HG03097 (cell line): ENCODE data around the gene YDJC.
"Not testable (repeated sequence)": the region's sequence is repeated elsewhere in the genome, so short reads cannot be mapped to it uniquely, and the experiment has no call there.

ENCODE experiments used
- ATAC-seq: cut with Tn5 transposase; IDR thresholded peaks from one replicate; pipeline ENCODE4 v1.9.1; 2021; ENCODE audit not compliant: unreplicated experiment, low FRiP score

Gene YDJC

GRCh38 chr22:21611210-21611977, 18.4 kb downstream of the YDJC start:
- ATAC-seq, result no peak

- ATAC-seq, result not testable (repeated sequence)
Measured at GRCh38 chr22:21609556-21610157, 20.2 kb downstream of the YDJC start.

DNA sequence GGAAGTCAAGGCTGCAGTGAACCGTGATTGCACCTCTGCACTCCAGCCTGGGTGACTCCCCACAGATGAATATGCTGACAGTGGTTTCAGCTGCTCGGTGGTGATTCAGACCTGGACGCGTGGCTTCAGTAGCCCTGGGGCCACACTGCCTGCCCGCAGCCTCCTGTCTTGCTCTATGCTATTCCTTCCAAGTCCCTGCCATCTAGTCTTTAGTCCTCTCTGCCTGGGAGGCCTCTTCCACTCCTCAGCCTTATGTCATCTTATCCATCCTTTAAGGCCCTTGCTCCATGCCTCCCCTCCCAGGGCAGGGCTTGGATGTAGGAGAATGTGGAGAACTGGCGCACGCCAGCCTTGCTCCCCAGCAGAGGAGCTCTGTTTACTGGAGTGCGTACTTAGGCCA, 23.0 kb downstream of the YDJC start:
- no peak for ATAC-seq

DNA sequence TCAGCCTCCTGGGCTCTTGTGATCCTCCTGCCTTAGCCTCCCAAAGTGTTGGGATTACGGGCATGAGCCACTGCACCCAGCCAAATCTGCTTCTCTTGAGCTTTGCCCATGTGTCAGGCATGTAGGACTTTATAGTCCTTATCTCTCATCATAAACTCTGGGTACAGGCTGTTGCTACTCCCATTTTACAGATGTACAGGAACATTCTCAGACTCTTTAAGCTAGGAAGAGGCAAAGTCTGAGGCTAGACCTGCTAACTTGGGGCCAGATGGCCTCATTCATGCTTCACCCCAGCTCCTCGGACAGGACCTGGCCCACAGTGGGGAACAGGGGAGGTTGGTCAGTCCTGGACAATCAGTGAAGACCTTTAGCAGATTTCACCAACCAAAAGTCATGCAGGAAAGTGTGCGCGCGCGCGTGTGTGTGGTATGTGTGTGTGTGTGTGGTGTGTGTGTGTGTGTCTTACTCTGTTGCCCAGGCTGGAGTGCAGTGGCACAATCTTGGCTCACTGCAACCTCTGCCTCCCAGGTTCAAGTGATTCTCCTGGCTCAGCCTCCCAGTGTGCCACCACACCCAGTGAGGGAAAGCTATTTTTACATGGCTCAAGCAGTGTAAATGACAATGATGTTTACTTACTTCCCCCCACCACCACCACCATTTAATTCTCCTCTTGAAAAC, 23.8 kb downstream of the YDJC start:
- ATAC-seq, result no peak

GRCh38 chr22:21603973-21604372, 25.8 kb downstream of the YDJC start:
- no peak for ATAC-seq

- ATAC-seq, result no peak
Measured at GRCh38 chr22:21602579-21602978, 27.2 kb downstream of the YDJC start.

- no peak for ATAC-seq
Measured at GRCh38 chr22:21599053-21599893, 30.5 kb downstream of the YDJC start.

- no peak for ATAC-seq
Measured at GRCh38 chr22:21598302-21598701, 31.5 kb downstream of the YDJC start.

GRCh38 chr22:21596356-21597135, 33.3 kb downstream of the YDJC start:
- ATAC-seq, result not testable (repeated sequence)

DNA sequence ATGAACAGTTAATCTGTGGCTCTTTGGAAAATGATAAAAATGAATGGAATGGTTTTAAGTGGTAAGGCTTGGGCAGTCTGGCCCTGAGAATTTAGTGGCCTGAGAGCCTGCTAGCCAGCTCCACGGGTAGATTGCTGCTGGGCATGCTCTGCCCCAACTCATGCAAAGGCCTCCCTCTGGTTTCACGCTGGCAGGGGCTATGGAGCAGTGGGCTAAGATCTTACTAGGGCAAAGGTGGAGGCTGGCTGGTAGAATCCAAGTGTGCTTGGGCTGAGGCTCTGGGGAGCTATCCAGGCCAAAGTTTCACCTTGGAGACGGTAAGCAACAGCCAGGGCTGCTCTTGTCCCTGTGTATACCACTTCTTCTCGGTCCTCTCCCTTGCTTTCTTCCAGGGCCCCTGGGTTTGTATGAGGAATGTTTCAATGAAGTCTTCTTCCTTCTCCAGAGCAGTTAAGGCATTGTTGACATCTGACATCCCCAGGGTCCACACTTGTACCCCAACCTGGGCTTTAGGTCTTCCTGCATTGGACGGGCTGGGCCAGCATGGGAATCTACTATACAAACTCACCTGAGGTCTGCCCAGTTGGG, 34.9 kb downstream of the YDJC start:
- no peak for ATAC-seq

DNA sequence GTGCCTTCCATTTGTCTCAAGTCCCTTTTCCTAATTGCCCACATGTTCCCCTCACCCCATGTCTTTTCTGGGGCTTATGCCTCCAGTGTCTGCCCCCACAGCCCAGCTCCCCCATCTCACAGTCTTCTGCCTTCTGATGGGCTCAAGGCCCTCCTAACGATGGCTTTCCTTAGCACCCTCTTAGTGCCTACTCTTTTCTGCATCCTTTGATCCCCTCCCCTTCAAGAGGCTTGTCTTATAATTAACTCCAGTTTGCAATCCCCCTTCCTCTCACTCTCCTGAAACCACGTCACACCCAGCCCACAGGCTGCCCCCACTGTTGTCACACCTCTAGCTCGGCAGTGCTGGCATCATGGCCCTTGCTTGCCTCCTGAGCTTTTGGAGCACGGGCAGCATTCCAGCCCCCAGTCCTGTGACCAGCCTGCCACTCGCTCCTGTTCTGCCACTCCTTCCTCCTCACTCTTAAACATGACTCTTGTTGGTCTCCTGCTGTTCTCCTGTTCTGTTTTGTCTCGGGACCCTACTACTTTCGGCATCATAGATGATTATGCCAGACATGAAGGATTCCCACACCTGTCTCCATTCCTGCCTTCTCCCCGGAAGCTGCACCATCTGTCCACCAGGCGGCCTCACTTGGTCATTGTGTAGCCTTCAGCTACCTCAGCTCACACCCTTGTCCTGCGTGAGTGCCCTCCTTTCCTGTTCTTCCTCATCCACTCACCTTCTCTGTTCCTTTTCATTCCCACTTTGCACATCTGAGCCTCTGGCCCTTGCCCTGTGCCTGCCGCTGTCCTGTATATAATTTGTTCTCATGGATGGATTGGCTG, 36.2 kb downstream of the YDJC start:
- no peak for ATAC-seq

DNA sequence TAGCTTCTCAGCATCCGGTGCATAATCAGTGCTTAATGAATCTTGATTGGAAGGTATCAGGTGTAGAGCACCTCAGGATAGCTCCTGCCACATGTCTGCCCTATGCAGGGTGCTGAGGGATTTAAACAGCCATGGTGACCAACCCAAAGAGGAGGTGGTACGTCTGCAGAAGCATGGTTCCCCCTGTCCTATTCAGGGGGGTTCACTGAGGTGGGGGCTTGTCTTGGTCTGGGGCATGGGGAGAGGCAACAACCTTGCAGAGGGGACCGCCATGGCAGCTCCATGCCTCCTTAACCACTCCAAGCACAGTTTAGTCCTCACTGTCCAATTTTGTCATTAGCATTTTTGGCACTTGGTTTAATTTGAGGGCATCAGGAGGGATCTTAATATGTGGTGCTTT, 37.4 kb downstream of the YDJC start:
- no peak for ATAC-seq

GRCh38 chr22:21591695-21592094, 38.1 kb downstream of the YDJC start:
- ATAC-seq, result no peak

DNA sequence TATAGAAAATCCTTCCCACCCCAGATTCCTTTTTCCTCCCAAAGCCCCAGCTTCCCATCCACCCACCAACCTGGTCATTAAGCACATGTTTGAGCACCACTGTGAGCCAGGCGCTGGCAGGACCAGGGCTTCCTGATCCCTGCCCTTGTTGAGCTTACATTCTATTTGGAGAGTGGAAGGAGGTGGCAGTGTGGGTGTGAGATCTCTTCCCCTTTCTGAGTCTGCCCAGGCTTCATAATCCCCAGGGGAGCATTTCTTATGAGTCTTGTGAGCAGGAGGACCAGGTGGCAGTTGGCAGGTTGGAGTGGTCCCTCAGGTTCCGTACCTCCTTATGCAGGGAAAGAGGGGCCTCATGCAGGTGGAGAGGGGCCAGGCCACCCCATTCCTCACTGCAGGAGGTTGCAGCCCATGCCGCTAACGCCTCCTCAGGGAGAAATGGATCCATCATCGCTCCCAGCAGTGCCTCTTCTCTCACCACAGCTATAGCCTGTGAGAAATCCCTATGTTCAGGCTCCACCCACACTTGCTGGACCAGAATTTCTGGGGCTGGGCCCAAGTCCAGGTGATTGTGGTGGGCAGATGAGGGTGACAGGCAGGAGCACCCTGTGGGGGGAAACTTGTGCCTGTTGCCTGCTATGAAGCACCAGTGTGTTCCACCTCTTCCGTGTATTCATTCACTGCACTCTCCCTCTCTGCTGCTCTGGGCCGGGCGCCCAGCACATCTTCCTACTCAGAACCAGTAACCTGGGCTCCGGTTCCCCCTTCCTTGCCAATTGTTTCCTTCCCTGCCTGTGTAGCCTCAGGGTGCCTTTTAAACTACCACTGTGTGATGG, 38.8 kb downstream of the YDJC start:
- no peak for ATAC-seq

- ATAC-seq, result no peak
Measured at GRCh38 chr22:21589396-21589795, 40.4 kb downstream of the YDJC start.

- ATAC-seq, result peak; percentile 83
Measured at GRCh38 chr22:21587803-21588611, 41.8 kb downstream of the YDJC start.

DNA sequence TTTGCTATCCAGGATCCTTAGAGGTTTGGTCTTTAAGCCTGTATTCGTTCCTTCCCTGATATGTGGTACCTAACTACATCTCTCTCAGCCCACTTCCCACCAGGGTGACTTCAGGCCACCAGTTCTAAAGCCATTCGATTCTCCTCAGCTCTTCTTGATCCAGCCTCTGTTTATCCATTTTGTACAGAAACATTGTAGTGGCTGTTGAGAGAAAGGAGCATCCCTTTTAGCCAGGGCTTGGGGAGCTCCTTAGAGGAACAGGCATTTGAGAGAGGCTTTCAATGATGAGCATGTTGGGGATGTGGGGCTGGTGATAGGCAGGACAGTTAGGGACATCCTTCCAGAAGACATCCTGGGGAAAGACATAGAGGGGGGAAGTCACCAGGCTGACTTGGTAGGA, 44.4 kb downstream of the YDJC start:
- no peak for ATAC-seq
